GM12874 (cell line): ENCODE results near the gene GPR158.

Experiments
- CTCF ChIP-seq: IDR thresholded peaks from 2 replicates; pipeline ENCODE4 v1.5.1; 2011; ENCODE audit warnings: low read depth, mild to moderate bottlenecking, control low read depth, low read length, moderate library complexity; ENCODE audit not compliant: insufficient read depth

GPR158 gene

GRCh38 chr10:25174461-25175230, at the start of gene GPR158:
GPR158 (plus strand) TSS chr10:25175001; CDS start chr10:25175421, 420 bp downstream.
- no peak for TF ChIP-seq CTCF

- TF ChIP-seq CTCF, result no peak
These were observed 49.6 kb upstream of the GPR158 start for GRCh38 chr10:25125201-25125611.

- TF ChIP-seq CTCF, result no peak
These were observed 45.2 kb upstream of the GPR158 start for GRCh38 chr10:25129592-25129991.

- no peak for TF ChIP-seq CTCF
These were observed 43.9 kb upstream of the GPR158 start for GRCh38 chr10:25130906-25131305.

GRCh38 chr10:25142116-25142864, 32.5 kb upstream of the GPR158 start:
- TF ChIP-seq CTCF, result no peak

GRCh38 chr10:25157650-25158049, 17.2 kb upstream of the GPR158 start:
- TF ChIP-seq CTCF, result no peak

GRCh38 chr10:25159591-25159990, 15.2 kb upstream of the GPR158 start:
- no peak for TF ChIP-seq CTCF
